Measurements from ENCODE around the gene USP30.

Gene USP30

GRCh38 chr12:109116611-109116949, 64.2 kb downstream of the USP30 start:
- no peak overlapping the region for H3K4me3 ChIP-seq (ENCODE audit: low read length)
- DNase-seq (ENCODE audit: low read depth, low spot score): no peak

GRCh38 chr12:109120095-109120494, 67.7 kb downstream of the USP30 start:
- no peak for DNase-seq (ENCODE audit: low read depth, low spot score)
- no peak overlapping the region for H3K4me3 ChIP-seq (ENCODE audit: low read length)

GRCh38 chr12:109120557-109120956, 68.2 kb downstream of the USP30 start:
- no peak for DNase-seq (ENCODE audit: low read depth, low spot score)
- H3K4me3 ChIP-seq (ENCODE audit: low read length): no peak overlapping the region

- no peak overlapping the region for H3K4me3 ChIP-seq (ENCODE audit: low read length)
- DNase-seq (ENCODE audit: low read depth, low spot score): no peak
These were observed 69.0 kb downstream of the USP30 start for GRCh38 chr12:109121346-109121880.

- no peak for DNase-seq (ENCODE audit: low read depth, low spot score)
These were observed 72.7 kb downstream of the USP30 start for GRCh38 chr12:109124878-109125648.

DNA sequence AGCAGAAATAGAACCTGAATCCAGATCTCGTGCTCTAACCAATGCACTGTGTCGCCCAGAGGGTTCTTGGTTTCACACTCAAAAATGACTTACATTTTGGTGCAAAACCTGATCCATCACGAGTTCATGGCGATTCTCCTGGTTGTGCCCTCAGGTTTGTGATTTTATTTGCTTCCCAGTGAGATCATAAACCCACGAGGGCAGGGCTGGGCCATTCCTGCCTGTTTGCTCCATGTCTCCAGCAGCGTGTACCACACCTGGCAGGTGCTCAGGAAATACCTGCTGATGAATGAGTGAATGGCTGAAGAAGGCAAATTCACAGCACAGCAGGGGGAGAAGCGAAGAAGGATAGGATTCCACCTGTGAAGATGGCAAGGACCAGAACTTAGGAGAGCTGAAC, 73.4 kb downstream of the USP30 start:
- no peak overlapping the region for H3K4me3 ChIP-seq (ENCODE audit: low read length)
- DNase-seq (ENCODE audit: low read depth, low spot score): no peak

More at GRCh38 chr12:109124878-109125648, 72.7 kb downstream of the USP30 start:
- H3K4me3 ChIP-seq (ENCODE audit: low read length): no peak overlapping the region

DNA sequence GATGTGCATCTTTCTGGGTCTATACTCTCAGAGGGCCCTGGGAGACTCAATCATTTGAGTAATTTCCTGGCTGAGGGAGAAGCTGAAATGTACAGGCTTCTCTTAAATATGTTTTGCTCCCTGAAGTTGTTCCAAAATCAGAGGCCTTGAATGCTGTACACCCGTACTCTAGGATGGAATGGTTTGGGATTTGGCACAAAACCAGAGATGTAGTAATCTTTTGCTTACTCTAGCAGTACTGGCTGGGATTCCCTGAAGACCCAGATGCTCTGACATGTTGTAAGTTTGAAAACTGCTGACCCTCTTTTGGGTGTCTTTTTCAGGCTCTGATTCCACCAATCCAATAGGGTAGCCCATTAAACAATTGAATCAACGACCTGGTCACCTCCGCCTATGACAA, 74.4 kb downstream of the USP30 start:
- H3K4me3 ChIP-seq (ENCODE audit: low read length): no peak overlapping the region
- no peak for DNase-seq (ENCODE audit: low read depth, low spot score)

- no peak overlapping the region for H3K4me3 ChIP-seq (ENCODE audit: low read length)
- no peak for DNase-seq (ENCODE audit: low read depth, low spot score)
These were observed 75.3 kb downstream of the USP30 start for GRCh38 chr12:109127533-109128242.

GRCh38 chr12:109130297-109131153, 78.1 kb downstream of the USP30 start:
- no peak overlapping the region for H3K4me3 ChIP-seq (ENCODE audit: low read length)
- DNase-seq (ENCODE audit: low read depth, low spot score): no peak

DNA sequence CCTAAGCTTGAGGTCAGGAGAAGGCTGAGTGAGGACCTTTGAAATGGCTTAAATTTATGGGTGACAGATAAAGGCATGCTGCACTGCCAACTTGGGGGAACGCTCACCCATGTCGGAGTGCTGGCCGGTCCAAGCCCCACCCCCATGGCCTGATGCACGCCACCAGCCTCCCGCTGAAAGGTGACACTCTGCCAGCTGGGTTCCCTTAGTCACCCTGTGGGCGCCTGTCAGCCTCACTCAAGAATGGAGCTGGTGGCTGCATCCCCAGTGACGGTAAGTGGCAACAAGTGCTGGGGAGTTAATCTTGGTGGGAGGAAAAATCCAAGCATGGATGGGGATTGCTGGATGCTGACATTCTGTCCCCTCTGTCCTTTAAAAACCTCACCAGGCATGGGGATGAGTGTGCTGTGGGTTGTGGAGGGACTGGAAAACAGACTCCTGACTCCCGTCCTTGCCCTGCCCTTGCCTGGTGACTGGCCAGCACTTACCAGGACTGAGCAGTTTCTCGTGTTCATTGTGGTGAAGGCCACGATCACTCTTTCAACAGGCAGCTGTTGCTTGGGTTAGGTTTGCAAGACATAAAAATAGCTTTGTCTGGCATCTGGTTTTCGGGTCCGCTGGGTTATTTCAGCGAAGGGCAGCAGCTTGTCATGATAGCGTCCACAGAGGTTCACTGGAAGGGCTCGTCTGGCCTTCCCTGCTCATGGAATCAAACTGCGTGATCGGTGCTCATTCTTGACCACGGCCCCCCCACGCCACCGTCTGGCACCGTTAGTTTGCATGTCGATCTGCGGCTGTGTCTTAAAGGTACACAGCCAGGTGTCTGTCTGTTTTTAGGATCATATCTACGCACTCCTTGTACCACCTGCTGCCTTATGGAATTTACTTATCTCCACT, 79.0 kb downstream of the USP30 start:
- DNase-seq (ENCODE audit: low read depth, low spot score): no peak

GRCh38 chr12:109134186-109134917, 82.0 kb downstream of the USP30 start:
- no peak overlapping the region for H3K4me3 ChIP-seq (ENCODE audit: low read length)
- DNase-seq (ENCODE audit: low read depth, low spot score): no peak

More for the DNA sequence above, 79.0 kb downstream of the USP30 start:
- H3K4me3 ChIP-seq (ENCODE audit: low read length): no peak overlapping the region

- no peak for DNase-seq (ENCODE audit: low read depth, low spot score)
These were observed 84.7 kb downstream of the USP30 start for GRCh38 chr12:109137055-109137454.

More at GRCh38 chr12:109137055-109137454, 84.7 kb downstream of the USP30 start:
- H3K4me3 ChIP-seq (ENCODE audit: low read length): no peak overlapping the region

All from Jurkat, Clone E6-1 (cell line).